Loucy (cell line): ENCODE measurements around the gene HMGB3.

Source experiments
- H2AFZ ChIP-seq: fragments of 200-600 bp; sonication (generic); 2 replicates; pipeline ENCODE4 v1.6.0; 2016; ENCODE audit warnings: antibody characterized with exemption, mild to moderate bottlenecking, low read length, moderate library complexity
- H3F3A ChIP-seq: fragments of 200-600 bp; 2 replicates; pipeline ENCODE4 v1.6.0; 2016; ENCODE audit warnings: antibody characterized with exemption, low read depth, mild to moderate bottlenecking
- H3K27me3 ChIP-seq: fragments of 200-600 bp; sonication (generic); 2 replicates; pipeline ENCODE4 v1.6.1; 2014; ENCODE audit warnings: low read length, mild to moderate bottlenecking; ENCODE audit not compliant: insufficient read depth, poor library complexity, severe bottlenecking
- H3K36me3 ChIP-seq: fragments of 200-600 bp; sonication (generic); 2 replicates; pipeline ENCODE4 v1.6.1; 2016; ENCODE audit warnings: low read length; ENCODE audit not compliant: insufficient read depth
- H3K4me1 ChIP-seq: fragments of 200-600 bp; sonication (generic); 2 replicates; pipeline ENCODE4 v1.5.1; 2014; ENCODE audit warnings: low read length, mild to moderate bottlenecking; ENCODE audit not compliant: insufficient read depth, poor library complexity, severe bottlenecking
- H3K4me2 ChIP-seq: fragments of 200-600 bp; sonication (generic); 2 replicates; pipeline ENCODE4 v1.6.0; 2014; ENCODE audit warnings: antibody characterized with exemption, low read length, low read depth, mild to moderate bottlenecking; ENCODE audit not compliant: poor library complexity, severe bottlenecking
- H3K4me3 ChIP-seq: fragments of 200-600 bp; sonication (generic); 2 replicates; pipeline ENCODE4 v1.5.1; 2014; ENCODE audit warnings: low read length, mild to moderate bottlenecking, mixed read lengths; ENCODE audit not compliant: poor library complexity, severe bottlenecking
- H3K79me2 ChIP-seq: fragments of 200-600 bp; sonication (generic); 2 replicates; pipeline ENCODE4 v1.6.1; 2014; ENCODE audit warnings: low read length; ENCODE audit not compliant: insufficient read depth
- H3K9ac ChIP-seq: fragments of 200-600 bp; sonication (generic); 2 replicates; pipeline ENCODE4 v1.6.0; 2014; ENCODE audit warnings: mild to moderate bottlenecking, low read depth, low read length, moderate library complexity; ENCODE audit not compliant: poor library complexity, severe bottlenecking
- H3K9me2 ChIP-seq: fragments of 200-600 bp; sonication (generic); replicated peaks from 2 replicates; pipeline ENCODE4 v1.6.1; 2016; ENCODE audit warnings: low read depth, low read length, mixed read lengths
- H3K9me3 ChIP-seq: fragments of 200-600 bp; sonication (generic); 2 replicates; pipeline ENCODE4 v1.6.1; 2014; ENCODE audit warnings: mild to moderate bottlenecking, antibody characterized with exemption, low read length, low read depth; ENCODE audit not compliant: insufficient read depth
- H4K20me1 ChIP-seq: fragments of 200-600 bp; sonication (generic); 2 replicates; pipeline ENCODE4 v1.6.0; 2014; ENCODE audit warnings: antibody characterized with exemption, low read length, mild to moderate bottlenecking; ENCODE audit not compliant: insufficient read depth, poor library complexity, severe bottlenecking
- CTCF ChIP-seq: fragments of 200-600 bp; sonication (generic); conservative IDR thresholded peaks from 2 replicates; pipeline ENCODE4 v1.5.1; 2014; ENCODE audit warnings: mild to moderate bottlenecking, antibody characterized with exemption, low read length
- EZH2phosphoT487 ChIP-seq: fragments of 200-600 bp; IDR thresholded peaks from 2 replicates; pipeline ENCODE4 v1.6.1; 2018; ENCODE audit warnings: antibody characterized with exemption, mild to moderate bottlenecking, moderate library complexity, borderline replicate concordance

HMGB3 gene

DNA sequence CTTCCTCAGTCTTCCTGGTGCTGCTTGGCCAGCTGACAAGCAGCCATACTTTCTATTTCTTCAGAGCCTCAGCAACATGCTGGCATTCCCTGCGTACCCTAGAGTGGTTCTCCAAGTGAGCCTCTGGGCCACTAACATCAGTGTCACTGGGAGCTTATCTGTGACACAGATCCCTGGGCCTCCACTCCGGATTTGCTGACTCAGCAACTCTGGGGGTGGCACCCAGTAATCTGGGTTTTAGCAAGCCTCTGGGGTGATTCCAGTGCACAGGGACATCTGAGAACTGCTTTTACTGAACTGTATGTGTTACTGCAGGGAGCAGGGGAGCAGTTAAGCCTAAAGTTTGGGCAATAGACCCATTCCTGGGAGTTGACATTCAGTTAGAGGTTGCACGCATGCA, 28.2 kb upstream of the HMGB3 start:
- H3K79me2 ChIP-seq = no peaks in the 10 kb centered on the region
- H3K9me3 ChIP-seq = no peaks in the 10 kb centered on the region
- TF ChIP-seq CTCF (no peak), EZH2phosphoT487 (no peak)
- no peak overlapping the region for H3K9ac ChIP-seq
- H3K4me2 ChIP-seq = no peak overlapping the region
- H2AFZ ChIP-seq = no peak overlapping the region
- H3K36me3 ChIP-seq = no peaks in the 10 kb centered on the region
- no peaks in the 10 kb centered on the region for H4K20me1 ChIP-seq
- no peaks in the 10 kb centered on the region for H3K4me1 ChIP-seq
- H3K9me2 ChIP-seq = no peaks in the 10 kb centered on the region
- H3K4me3 ChIP-seq = no peak overlapping the region
- no peaks in the 10 kb centered on the region for H3K27me3 ChIP-seq
- no peaks in the 10 kb centered on the region for H3F3A ChIP-seq

GRCh38 chrX:150955590-150955989, 27.5 kb upstream of the HMGB3 start:
- no peak overlapping the region for H3K4me2 ChIP-seq
- H3K4me1 ChIP-seq = no peaks in the 10 kb centered on the region
- H3K9me2 ChIP-seq = no peaks in the 10 kb centered on the region
- H4K20me1 ChIP-seq = no peaks in the 10 kb centered on the region
- H3K4me3 ChIP-seq = no peak overlapping the region
- H3K36me3 ChIP-seq = no peaks in the 10 kb centered on the region
- no peaks in the 10 kb centered on the region for H3F3A ChIP-seq
- H3K27me3 ChIP-seq = no peaks in the 10 kb centered on the region
- no peak overlapping the region for H3K9ac ChIP-seq
- TF ChIP-seq CTCF (no peak), EZH2phosphoT487 (no peak)
- no peak overlapping the region for H2AFZ ChIP-seq
- H3K9me3 ChIP-seq = no peaks in the 10 kb centered on the region
- H3K79me2 ChIP-seq = no peaks in the 10 kb centered on the region

- Histone ChIP-seq H2AFZ (no peak overlapping the region), H3K9me3 (no peaks in the 10 kb centered on the region), H3K4me2 (no peak overlapping the region), H3K9ac (no peak overlapping the region), H3K4me3 (no peak overlapping the region), H3K36me3 (no peaks in the 10 kb centered on the region), H3K79me2 (no peaks in the 10 kb centered on the region), H3K9me2 (no peaks in the 10 kb centered on the region), H3K4me1 (no peaks in the 10 kb centered on the region), H4K20me1 (no peaks in the 10 kb centered on the region), H3K27me3 (no peaks in the 10 kb centered on the region), H3F3A (no peaks in the 10 kb centered on the region)
- TF ChIP-seq CTCF (no peak), EZH2phosphoT487 (no peak)
Measured at GRCh38 chrX:150958177-150958576, 25.0 kb upstream of the HMGB3 start.
